HG03060 (cell line): Measurements from ENCODE around the gene TBATA.

Source experiments
- ATAC-seq: cut with Tn5 transposase; IDR thresholded peaks from one replicate; pipeline ENCODE4 v1.9.1; 2021; ENCODE audit warnings: low read depth, moderate number of reproducible peaks; ENCODE audit not compliant: unreplicated experiment

Gene TBATA

DNA sequence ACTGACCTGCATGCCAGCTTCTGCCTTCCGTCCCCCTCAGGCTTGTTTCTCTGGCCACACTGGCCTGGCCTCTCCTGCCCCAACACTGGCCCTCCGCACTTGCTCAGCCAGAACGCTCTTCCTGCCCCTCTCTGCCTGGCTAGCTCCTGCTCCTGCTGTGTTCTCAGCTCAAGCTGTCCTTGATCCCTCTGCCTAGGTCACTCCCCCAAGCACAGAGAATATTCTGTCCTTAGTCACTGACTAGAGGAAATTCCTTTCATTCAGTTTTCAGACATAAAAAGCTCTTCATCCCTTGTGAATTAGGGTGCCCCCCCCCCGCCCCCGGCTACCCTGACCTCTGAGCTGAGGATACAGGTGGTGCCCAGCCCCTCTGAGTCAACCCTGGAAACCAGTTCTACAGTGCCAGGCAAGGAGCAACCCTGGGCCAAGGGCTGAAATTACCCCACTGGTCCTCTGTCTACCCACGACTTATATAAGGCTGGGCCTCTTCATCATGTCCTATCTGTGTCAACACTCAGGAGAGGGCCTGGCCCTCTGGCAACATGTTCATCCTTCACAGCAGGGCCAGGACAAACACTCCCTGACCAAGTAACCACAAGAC lies 23.9 kb upstream of the TBATA start:
- no peak for ATAC-seq

- ATAC-seq: no peak
Measured at GRCh38 chr10:70807556-70807955, 22.4 kb upstream of the TBATA start.

DNA sequence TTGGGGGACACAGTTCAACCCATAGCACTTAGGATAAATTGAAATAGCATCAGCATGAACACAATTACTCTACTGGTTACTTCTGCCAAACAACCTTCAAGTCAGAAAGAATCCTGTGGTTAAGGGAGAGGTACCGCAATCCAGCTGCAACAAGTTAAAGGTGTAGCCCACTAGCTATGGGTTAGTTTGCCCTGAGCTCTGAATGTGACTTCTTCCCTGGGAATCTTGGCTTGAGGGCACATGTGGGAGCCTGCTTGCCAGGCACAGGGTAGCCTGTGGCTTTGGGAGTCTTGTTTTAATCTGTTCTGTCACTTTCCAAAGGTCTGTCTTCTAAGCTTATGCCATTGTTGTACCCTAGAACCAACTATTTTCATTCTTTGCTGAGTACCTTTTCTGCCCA lies 21.7 kb upstream of the TBATA start:
- ATAC-seq: no peak

- ATAC-seq: no peak
Measured at GRCh38 chr10:70805619-70806215, 20.5 kb upstream of the TBATA start.

- no peak for ATAC-seq
Measured at GRCh38 chr10:70804421-70804808, 19.2 kb upstream of the TBATA start.

DNA sequence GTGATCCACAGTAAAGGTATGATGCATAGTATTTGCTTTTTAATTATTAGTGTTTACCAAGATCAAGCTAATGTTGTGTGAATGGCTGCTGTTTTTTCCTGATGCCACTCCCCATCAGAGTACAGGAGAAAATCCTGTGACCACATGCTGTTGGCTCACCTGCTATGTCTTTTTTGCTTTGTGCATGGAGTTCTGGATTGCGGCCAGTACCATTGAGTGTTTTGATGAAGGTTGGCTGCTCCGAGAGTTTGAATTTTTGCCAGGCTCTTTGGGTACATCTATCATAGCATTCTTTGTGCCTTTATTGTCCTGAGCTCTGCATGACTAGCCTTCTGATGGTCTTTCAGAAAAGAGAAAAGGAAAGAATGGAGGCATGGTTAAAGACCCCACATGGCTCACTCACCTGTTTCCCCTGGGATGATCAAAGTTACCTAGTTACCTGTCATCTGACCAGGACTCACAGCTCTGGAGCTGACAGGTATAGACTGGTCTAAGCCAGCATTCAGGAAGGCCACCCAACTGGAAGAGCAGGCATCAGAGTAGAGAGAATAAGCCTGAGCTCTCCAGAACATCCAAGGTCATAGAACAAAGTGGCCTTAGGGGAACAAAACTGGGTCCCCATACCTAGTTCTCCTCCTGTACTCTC lies 18.7 kb upstream of the TBATA start:
- ATAC-seq: no peak

DNA sequence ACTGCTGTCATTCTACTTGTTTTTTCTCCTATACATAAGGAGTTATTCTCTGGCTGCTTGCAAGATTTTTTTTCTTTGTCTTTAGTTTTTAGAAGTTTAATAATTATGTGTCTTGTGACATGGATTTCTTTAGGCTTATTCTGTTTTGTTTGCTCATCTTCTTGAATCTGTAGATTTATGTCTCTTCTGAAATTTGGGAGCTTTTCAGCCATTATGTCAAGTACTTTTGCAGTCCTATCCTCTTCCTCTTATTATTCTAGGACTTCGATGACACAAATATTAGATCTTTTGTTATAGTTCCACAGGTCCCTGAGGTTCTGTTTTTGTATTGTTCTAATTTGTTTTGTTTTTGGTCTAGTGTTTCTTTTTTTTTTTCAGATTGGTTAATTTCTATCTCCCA lies 16.7 kb upstream of the TBATA start:
- ATAC-seq: no peak

- no peak for ATAC-seq
Measured at GRCh38 chr10:70799124-70799523, 13.9 kb upstream of the TBATA start.

- no peak for ATAC-seq
Measured at GRCh38 chr10:70797840-70798239, 12.7 kb upstream of the TBATA start.

- no peak for ATAC-seq
Measured at GRCh38 chr10:70795613-70796012, 10.4 kb upstream of the TBATA start.

- no peak for ATAC-seq
Measured at GRCh38 chr10:70791386-70792039, 6.3 kb upstream of the TBATA start.

- no peak for ATAC-seq
Measured at GRCh38 chr10:70786799-70787415, 1.7 kb upstream of the TBATA start.

GRCh38 chr10:70784471-70784870 lies 706 bp downstream of the TBATA start:
- ATAC-seq: no peak

DNA sequence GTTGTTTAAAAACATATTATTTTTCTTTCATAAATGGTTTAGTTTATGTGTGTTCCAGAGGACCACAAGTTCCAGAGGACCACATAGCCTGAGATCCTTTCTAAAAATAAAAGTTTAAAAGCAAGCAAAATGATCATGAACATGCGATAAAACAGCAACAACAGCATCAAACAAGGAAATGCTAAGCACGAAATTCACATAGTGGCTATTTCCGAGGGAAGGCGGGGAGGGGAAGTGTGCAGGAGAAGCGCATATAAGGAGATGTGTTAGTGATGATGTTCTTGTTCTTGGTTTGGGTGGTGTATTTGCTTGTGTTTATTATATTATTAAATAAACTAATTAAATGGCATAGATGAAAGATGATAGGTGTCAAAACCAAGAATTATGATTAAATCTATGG lies 1.2 kb downstream of the TBATA start:
- ATAC-seq: no peak

GRCh38 chr10:70782746-70783680 lies 2.2 kb downstream of the TBATA start:
- no peak for ATAC-seq

GRCh38 chr10:70782086-70782745 lies 3.0 kb downstream of the TBATA start:
- no peak for ATAC-seq

DNA sequence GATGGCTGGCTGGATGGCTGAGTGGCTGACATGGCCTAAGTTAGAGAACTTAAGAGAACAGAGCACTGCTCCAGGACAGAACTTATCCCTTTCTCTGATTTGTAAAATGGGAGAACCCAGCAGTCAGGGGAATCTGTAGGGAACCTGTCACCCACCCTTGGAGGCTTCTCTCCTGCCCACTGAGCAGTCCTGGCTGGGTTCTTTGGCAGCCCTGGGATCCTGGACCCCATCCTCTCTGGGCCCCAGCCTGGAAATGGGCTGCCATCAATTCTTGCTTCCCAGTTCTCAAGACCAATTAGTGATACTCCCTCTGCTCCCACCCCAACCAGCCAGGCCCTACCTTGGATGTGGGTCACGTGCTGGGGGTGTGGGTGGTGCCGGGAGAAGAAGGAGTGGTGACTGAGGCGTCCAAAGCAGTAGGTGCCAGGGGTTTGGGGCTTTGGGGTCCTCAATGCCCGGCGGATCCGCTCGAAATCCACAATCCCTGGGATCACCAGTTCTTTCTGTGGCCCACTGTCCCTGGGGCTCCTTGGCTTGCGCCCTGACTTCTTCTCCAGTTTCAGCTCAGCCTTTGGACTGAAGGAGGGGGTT lies 3.6 kb downstream of the TBATA start:
- no peak for ATAC-seq

- ATAC-seq: no peak
Measured at GRCh38 chr10:70780772-70781171, 4.4 kb downstream of the TBATA start.

GRCh38 chr10:70780370-70780760 lies 4.8 kb downstream of the TBATA start:
- no peak for ATAC-seq
